H1 (cell line): Measurements from ENCODE around the gene ATXN7. TPM values are rescaled to one million over a fixed set of nuclear protein-coding genes. Genes with fewer than 3 reads are reported as not detected.

Experiments
- CTCF ChIA-PET: fragments of 300-600 bp; sonication (Branson Sonifier 250); formaldehyde crosslinking; loops from one replicate; lab custom pipeline; 2021; ENCODE audit not compliant: partially characterized antibody; lab: Charles Lee
- POLR2A ChIA-PET: fragments of 300-600 bp; sonication (Branson Sonifier 250); formaldehyde crosslinking; loops from one replicate; lab custom pipeline; 2021; ENCODE audit warnings: inconsistent platforms; ENCODE audit not compliant: partially characterized antibody; lab: Charles Lee
- DNase-seq, 2 experiments: peaks; one replicate each; pipeline versions ENCODE4 v3.0.0 to v3.0.0-alpha.2; 2010 to 2022; ENCODE audit warnings: low spot score in 2 of 2, low read depth in 1 of 2, mixed read lengths in 1 of 2
- FAIRE-seq: peaks from 2 replicates; lab custom pipeline; 2011; peaks lifted over from hg19 to GRCh38; lab: Jason Lieb, UNC
- H2AFZ ChIP-seq: 2 replicates; pipeline ENCODE4 v1.8.1; 2012; ENCODE audit warnings: low read length, inconsistent platforms
- H2AK5ac ChIP-seq: 2 replicates; pipeline ENCODE4 v1.6.1; 2013; ENCODE audit warnings: low read depth, low read length
- H2BK120ac ChIP-seq: replicated peaks from 2 replicates; pipeline ENCODE3; 2013; ENCODE audit warnings: low read depth, low read length, inconsistent platforms
- H2BK12ac ChIP-seq: 2 replicates; pipeline ENCODE4 v1.6.1; 2013; ENCODE audit warnings: low read depth, low read length
- H2BK15ac ChIP-seq: 2 replicates; pipeline ENCODE4 v1.6.1; 2013; ENCODE audit warnings: low read length
- H2BK20ac ChIP-seq: 2 replicates; pipeline ENCODE4 v1.6.1; 2013; ENCODE audit warnings: low read length
- H2BK5ac ChIP-seq: 2 replicates; pipeline ENCODE4 v1.6.1; 2013; ENCODE audit warnings: low read depth, low read length
- H3K14ac ChIP-seq: 2 replicates; pipeline ENCODE4 v1.6.1; 2013; ENCODE audit warnings: inconsistent platforms; ENCODE audit not compliant: insufficient read length
- H3K18ac ChIP-seq: 2 replicates; pipeline ENCODE4 v1.6.1; 2013; ENCODE audit warnings: low read length; ENCODE audit errors: extremely low read depth
- H3K23ac ChIP-seq: 2 replicates; pipeline ENCODE4 v1.6.1; 2013; ENCODE audit warnings: inconsistent platforms; ENCODE audit not compliant: insufficient read length
- H3K23me2 ChIP-seq: 2 replicates; pipeline ENCODE4 v1.6.1; 2013; ENCODE audit warnings: low read depth, low read length
- H3K27ac ChIP-seq: 2 replicates; pipeline ENCODE4 v1.6.1; 2011; ENCODE audit warnings: low read depth, low read length, inconsistent platforms
- H3K27me3 ChIP-seq, 4 experiments: replicated peaks in 1 of 4; 1 replicate in 1 of 4; 2 replicates in 3 of 4; pipeline versions ENCODE4 v1.6.1 to v1.8.1; 2011 to 2013; ENCODE audit warnings: low read length in 3 of 4, mild to moderate bottlenecking in 3 of 4, inconsistent platforms in 2 of 4, mixed read lengths in 2 of 4, moderate library complexity in 1 of 4; ENCODE audit not compliant: control insufficient read depth in 3 of 4, insufficient read depth in 3 of 4; ENCODE audit errors: extremely low read depth in 1 of 4
- H3K36me3 ChIP-seq, 4 experiments: 2 replicates each; pipeline versions ENCODE4 v1.6.1 to v1.8.1; 2011 to 2013; ENCODE audit warnings: mild to moderate bottlenecking in 4 of 4, low read length in 3 of 4, moderate library complexity in 2 of 4, control low read depth in 1 of 4, inconsistent platforms in 1 of 4; ENCODE audit not compliant: insufficient read depth in 4 of 4, control insufficient read depth in 2 of 4
- H3K4ac ChIP-seq: replicated peaks from 2 replicates; pipeline ENCODE3; 2013; ENCODE audit warnings: low read length, low read depth, mixed read lengths, inconsistent platforms; ENCODE audit not compliant: insufficient read length
- H3K4me1 ChIP-seq, 4 experiments: replicated peaks in 1 of 4; 1 replicate in 1 of 4; 2 replicates in 3 of 4; pipeline versions ENCODE4 v1.6.1 to v1.8.1; 2011 to 2013; ENCODE audit warnings: low read length in 3 of 4, inconsistent platforms in 2 of 4, mixed read lengths in 1 of 4; ENCODE audit not compliant: insufficient read depth in 4 of 4, control insufficient read depth in 3 of 4
- H3K4me2 ChIP-seq, 2 experiments: 2 replicates each; pipeline versions ENCODE4 v1.6.1 to v1.8.1; 2011 to 2013; ENCODE audit warnings: low read depth in 2 of 2, low read length in 2 of 2, control low read depth in 1 of 2, inconsistent platforms in 1 of 2, mild to moderate bottlenecking in 1 of 2; ENCODE audit not compliant: insufficient read depth in 1 of 2
- H3K4me3 ChIP-seq, 4 experiments: fragments of 200-600, 300-600 bp in 1 of 4; sonication (generic), shearing (Covaris generic), sonication (Bioruptor Twin) in 1 of 4; 2 replicates each; pipeline versions ENCODE4 v1.5.1 to v1.8.1; 2011 to 2016; ENCODE audit warnings: low read length in 4 of 4, low read depth in 3 of 4, control low read depth in 2 of 4, inconsistent platforms in 2 of 4, mild to moderate bottlenecking in 2 of 4, mixed read lengths in 1 of 4, moderate library complexity in 1 of 4; ENCODE audit not compliant: insufficient read depth in 2 of 4; ENCODE audit errors: extremely low read depth in 1 of 4
- H3K56ac ChIP-seq: replicated peaks from 2 replicates; pipeline ENCODE3; 2013; ENCODE audit warnings: low read depth, mild to moderate bottlenecking, mixed read lengths, low read length, inconsistent platforms; ENCODE audit not compliant: insufficient read length
- H3K79me1 ChIP-seq: 2 replicates; pipeline ENCODE4 v1.6.1; 2013; ENCODE audit warnings: low read depth, low read length, control low read depth
- H3K79me2 ChIP-seq, 2 experiments: 2 replicates each; pipeline versions ENCODE4 v1.6.1 to v1.8.1; 2012 to 2013; ENCODE audit warnings: low read length in 2 of 2, mild to moderate bottlenecking in 2 of 2, inconsistent platforms in 1 of 2; ENCODE audit not compliant: insufficient read depth in 2 of 2, control insufficient read depth in 1 of 2
- H3K9ac ChIP-seq, 4 experiments: replicated peaks in 1 of 4; 1 replicate in 1 of 4; 2 replicates in 3 of 4; pipeline versions ENCODE4 v1.6.1 to v1.8.1; 2011 to 2013; ENCODE audit warnings: low read depth in 3 of 4, low read length in 3 of 4, control low read depth in 2 of 4, mild to moderate bottlenecking in 2 of 4, moderate library complexity in 2 of 4, inconsistent platforms in 1 of 4; ENCODE audit errors: extremely low read depth in 1 of 4
- H3K9me3 ChIP-seq, 2 experiments: 2 replicates each; pipeline versions ENCODE4 v1.6.1 to v1.8.1; 2012 to 2013; ENCODE audit warnings: mild to moderate bottlenecking in 2 of 2, moderate library complexity in 2 of 2, control low read depth in 1 of 2, inconsistent platforms in 1 of 2, low read depth in 1 of 2, low read length in 1 of 2, mixed read lengths in 1 of 2; ENCODE audit not compliant: insufficient read depth in 2 of 2
- H4K20me1 ChIP-seq, 2 experiments: replicated peaks in 1 of 2; 2 replicates each; pipeline versions ENCODE3 to v1.8.1; 2011 to 2013; ENCODE audit warnings: inconsistent platforms in 2 of 2, low read length in 2 of 2, mild to moderate bottlenecking in 1 of 2; ENCODE audit not compliant: insufficient read depth in 2 of 2, control insufficient read depth in 1 of 2
- H4K5ac ChIP-seq: 2 replicates; pipeline ENCODE4 v1.6.1; 2013; ENCODE audit warnings: low read length, low read depth, mixed read lengths, inconsistent platforms; ENCODE audit not compliant: insufficient read length
- H4K8ac ChIP-seq: 2 replicates; pipeline ENCODE4 v1.8.0; 2013; ENCODE audit warnings: mild to moderate bottlenecking, moderate library complexity, low read length, inconsistent platforms; ENCODE audit not compliant: insufficient read depth; ENCODE audit errors: extremely low read depth
- H4K91ac ChIP-seq: replicated peaks from 2 replicates; pipeline ENCODE3; 2013; ENCODE audit warnings: low read length, mixed read lengths, inconsistent platforms; ENCODE audit not compliant: insufficient read length
- CBX8 ChIP-seq: fragments of 300-800, 300-1000 bp; sonication (generic); IDR thresholded peaks from 2 replicates; pipeline ENCODE4 v1.7.1; 2016; ENCODE audit warnings: low read depth, low read length, borderline replicate concordance
- HDAC2 ChIP-seq, 2 experiments: fragments of 300-600 bp in 1 of 2; sonication (generic) in 1 of 2; IDR thresholded peaks; 2 replicates each; pipeline ENCODE4 v1.6.1; 2011 to 2012; ENCODE audit warnings: low read depth in 2 of 2, low read length in 2 of 2, mild to moderate bottlenecking in 2 of 2, moderate library complexity in 2 of 2, borderline replicate concordance in 1 of 2, inconsistent platforms in 1 of 2
- JUND ChIP-seq: IDR thresholded peaks from 2 replicates; pipeline ENCODE4 v1.6.1; 2011; ENCODE audit warnings: mild to moderate bottlenecking, improper control_type of control experiment, low read length
- MAX ChIP-seq: IDR thresholded peaks from 2 replicates; pipeline ENCODE4 v1.6.1; 2012; ENCODE audit warnings: inconsistent platforms
- POLR2A ChIP-seq, 2 experiments: IDR thresholded peaks; 1 replicate in 1 of 2; 2 replicates in 1 of 2; pipeline ENCODE4 v1.6.1; 2011; ENCODE audit warnings: low read depth in 2 of 2, low read length in 2 of 2, mild to moderate bottlenecking in 2 of 2; ENCODE audit errors: control extremely low read depth in 1 of 2
- RNF2 ChIP-seq: fragments of 200-900, 300-1000 bp; sonication (generic); IDR thresholded peaks from 2 replicates; pipeline ENCODE4 v1.7.1; 2016; ENCODE audit warnings: borderline replicate concordance, low read depth, mild to moderate bottlenecking, antibody characterized with exemption, low read length; ENCODE audit not compliant: poor library complexity, severe bottlenecking; ENCODE audit errors: missing control alignments
- SIRT6 ChIP-seq: IDR thresholded peaks from one replicate; pipeline ENCODE4 v1.7.1; 2012; ENCODE audit warnings: low read length, inconsistent platforms
- SIX5 ChIP-seq: IDR thresholded peaks from 2 replicates; pipeline ENCODE4 v1.6.1; 2011; ENCODE audit warnings: mild to moderate bottlenecking, low read depth, low read length
- SRF ChIP-seq: IDR thresholded peaks from 2 replicates; pipeline ENCODE4 v1.6.1; 2011; ENCODE audit warnings: mild to moderate bottlenecking, low read depth, low read length, moderate library complexity
- TBP ChIP-seq: IDR thresholded peaks from 2 replicates; pipeline ENCODE4 v1.6.1; 2011; ENCODE audit warnings: low read depth, low read length, improper control_type of control experiment
- WGBS, 2 experiments: shearing (Covaris generic) in 1 of 2; methylation state at CpG; one replicate each; pipeline versions ENCODE4 v1.1.6 to v1.1.7; 2013 to 2015; ENCODE audit warnings: low lambda C conversion rate in 2 of 2, mixed read lengths in 2 of 2, inconsistent platforms in 1 of 2, low coverage in 1 of 2, missing lambda C conversion rate in 1 of 2; ENCODE audit not compliant: insufficient replicate concordance in 2 of 2, insufficient coverage in 1 of 2, insufficient read length in 1 of 2; ENCODE audit errors: extremely low coverage in 1 of 2, missing lambda C conversion rate in 1 of 2; 5-methylcytosine and 5-hydroxymethylcytosine counted together
- polyA plus RNA-seq, 7 experiments: library from polyadenylated mRNA; depleted of rRNA in 3 of 7; stranded (reverse) in 5 of 7; unstranded in 2 of 7; fragments of >200 nt in 5 of 7; fragments of 200-250 nt in 2 of 7; gene quantifications; 1 replicate in 5 of 7; 2 replicates in 1 of 7; 4 replicates in 1 of 7; pipeline versions ENCODE4 v1.2.1 to v1.2.3, GENCODE V29; 2011 to 2013; ENCODE audit warnings: missing spikeins in 2 of 7, mixed read lengths in 2 of 7
- total RNA-seq: library from RNA; stranded (reverse); fragmentation: NEBNext Ultra II Directional; extraction: Animal tissue kit (Norgen Biotek cat#: 25700); gene quantifications from 2 replicates; pipeline ENCODE4 v1.2.1, GENCODE V29; 2021
- TF ChIP-seq, protein P1 (sequence below), 3 experiments: IDR thresholded peaks; 1 replicate in 2 of 3; 2 replicates in 1 of 3; pipeline versions ENCODE4 v1.5.1 to v1.6.1; 2011; ENCODE audit warnings: low read length in 3 of 3, mild to moderate bottlenecking in 3 of 3, inconsistent platforms in 2 of 3, low read depth in 1 of 3, moderate library complexity in 1 of 3; ENCODE audit not compliant: insufficient read depth in 1 of 3; ENCODE audit errors: control extremely low read depth in 1 of 3

Gene ATXN7
- total and polyA plus RNA-seq, 2 of the 8 experiments (the other 6 are each of a cell fraction or from before 2014, with no cell fraction given), result 15.5 to 16.8 TPM

DNA sequence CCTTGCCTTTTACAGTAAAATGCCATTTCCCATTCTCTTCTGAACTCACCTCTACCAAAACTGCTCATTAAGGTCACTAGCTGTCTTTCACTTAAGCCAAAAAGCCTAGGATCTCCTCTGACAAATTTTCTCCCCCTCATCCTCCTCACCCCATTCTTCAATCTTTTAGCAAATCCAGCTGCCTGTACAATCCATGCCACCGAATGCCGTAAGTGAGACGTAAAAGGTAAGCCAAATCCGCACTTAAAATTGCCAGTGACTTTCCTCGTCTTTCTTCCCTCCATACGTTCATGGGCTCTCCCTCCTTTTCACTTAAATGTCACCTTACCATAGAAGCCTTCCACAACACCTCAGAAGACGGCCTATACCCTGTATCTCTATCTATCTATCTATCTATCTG lies 145.9 kb downstream of the ATXN7 start:
- Histone ChIP-seq H3K9me3 (no peaks in the 10 kb centered on the region), H4K91ac (no peak overlapping the region), H2BK120ac (no peak overlapping the region), H4K5ac (no peak overlapping the region), H3K4me3 (no peak overlapping the region), H2AK5ac (no peak overlapping the region), H3K4me2 (no peak overlapping the region), H2BK15ac (no peak overlapping the region), H3K27ac (no peak overlapping the region), H3K79me1 (no peaks in the 10 kb centered on the region), H4K20me1 (peaks cover 0 to 4% of the 10 kb centered on the region in 2 experiments), H2BK5ac (no peak overlapping the region), H2AFZ (no peak overlapping the region), H2BK20ac (no peak overlapping the region), H3K23me2 (no peaks in the 10 kb centered on the region; the same call in 1 of the 2 replicates), H3K4ac (no peak overlapping the region), H3K14ac (no peak overlapping the region), H4K8ac (no peak overlapping the region), H2BK12ac (no peak overlapping the region), H3K36me3 (peaks cover 23 to 77% (median 57%) of the 10 kb centered on the region in 4 experiments), H3K18ac (no peak overlapping the region), H3K23ac (no peak overlapping the region), H3K27me3 (no peaks in the 10 kb centered on the region), H3K56ac (no peak overlapping the region), H3K4me1 (no peaks in the 10 kb centered on the region), H3K79me2 (no peaks in the 10 kb centered on the region), H3K9ac (no peak overlapping the region)
- no peak for DNase-seq
- WGBS, 2 experiments, result 84% methylated on average over 7 of the region's 7 CpGs; no CpG with 5 or more reads in 1 of the 2 experiments
- no peak for TF ChIP-seq SIRT6
- no peak for TF ChIP-seq MAX
- no peak for TF ChIP-seq POLR2A (IDR thresholded peaks at IDR 0.05; ENCODE audit: control extremely low read depth in 1 of 2, low read depth in 2 of 2, low read length in 2 of 2)
- TF ChIP-seq TBP, result no peak
- TF ChIP-seq RNF2, result no peak
- no peak for TF ChIP-seq SRF
- TF ChIP-seq HDAC2 (IDR thresholded peaks at IDR 0.05; ENCODE audit: borderline replicate concordance in 1 of 2, low read depth in 2 of 2, low read length in 2 of 2), result no peak
- TF ChIP-seq SIX5, result no peak
- no peak for TF ChIP-seq CBX8
- TF ChIP-seq JUND, result no peak
- TF ChIP-seq, protein P1, sequence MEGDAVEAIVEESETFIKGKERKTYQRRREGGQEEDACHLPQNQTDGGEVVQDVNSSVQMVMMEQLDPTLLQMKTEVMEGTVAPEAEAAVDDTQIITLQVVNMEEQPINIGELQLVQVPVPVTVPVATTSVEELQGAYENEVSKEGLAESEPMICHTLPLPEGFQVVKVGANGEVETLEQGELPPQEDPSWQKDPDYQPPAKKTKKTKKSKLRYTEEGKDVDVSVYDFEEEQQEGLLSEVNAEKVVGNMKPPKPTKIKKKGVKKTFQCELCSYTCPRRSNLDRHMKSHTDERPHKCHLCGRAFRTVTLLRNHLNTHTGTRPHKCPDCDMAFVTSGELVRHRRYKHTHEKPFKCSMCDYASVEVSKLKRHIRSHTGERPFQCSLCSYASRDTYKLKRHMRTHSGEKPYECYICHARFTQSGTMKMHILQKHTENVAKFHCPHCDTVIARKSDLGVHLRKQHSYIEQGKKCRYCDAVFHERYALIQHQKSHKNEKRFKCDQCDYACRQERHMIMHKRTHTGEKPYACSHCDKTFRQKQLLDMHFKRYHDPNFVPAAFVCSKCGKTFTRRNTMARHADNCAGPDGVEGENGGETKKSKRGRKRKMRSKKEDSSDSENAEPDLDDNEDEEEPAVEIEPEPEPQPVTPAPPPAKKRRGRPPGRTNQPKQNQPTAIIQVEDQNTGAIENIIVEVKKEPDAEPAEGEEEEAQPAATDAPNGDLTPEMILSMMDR (IDR thresholded peaks at IDR 0.05; ENCODE audit: control extremely low read depth in 1 of 3, insufficient read depth in 1 of 3, low read depth in 1 of 3, low read length in 3 of 3), result no peak
- ChIA-PET CTCF (interaction anchor here (0.9 to 4.1 kb wide), 2 partner anchors 17 to 49 kb away, joined by 3 to 25 read pairs; no protein-coding TSS in a partner anchor), POLR2A (no interaction called here)
- no peak for FAIRE-seq
